K562 (cell line): Measurements from ENCODE around the gene MRPS33. TPM values are rescaled to one million over a fixed set of nuclear protein-coding genes. Genes with fewer than 3 reads are reported as not detected.

ENCODE experiments used
- ATAC-seq: fragments of 200-7000 bp; cut with Tn5 transposase; 3 replicates; pipeline ENCODE4 v1.9.1; 2020; ENCODE audit warnings: moderate library complexity
- BruUV-seq: library from RNA; stranded (reverse); fragments of 400-500 nt; replicated peaks from 2 replicates; lab custom pipeline; 2021; lab: Mats Ljungman, UMichigan
- CTCF ChIA-PET: fragments of 300-600 bp; formaldehyde crosslinking; extraction: SDS; loops from one replicate; lab custom pipeline; 2021; ENCODE audit warnings: low intra/inter-chr PET ratio; lab: Yijun Ruan, JAX
- POLR2A ChIA-PET: fragments of 300-600, 350-650 bp; sonication (Branson Sonifier 250); formaldehyde crosslinking; extraction: SDS; loops from one replicate; lab custom pipeline; 2021; ENCODE audit warnings: antibody characterized with exemption, inconsistent platforms; lab: Yijun Ruan, JAX
- DNase-seq, 4 experiments: peaks; one replicate each; pipeline versions ENCODE4 v3.0.0 to v3.0.0-alpha.2; 2011 to 2018; ENCODE audit warnings: low spot score in 3 of 4, mixed read lengths in 3 of 4; ENCODE audit errors: extremely low read depth in 1 of 4
- FAIRE-seq: peaks from 2 replicates; lab custom pipeline; 2011; peaks lifted over from hg19 to GRCh38; lab: Jason Lieb, UNC
- H2AFZ ChIP-seq: 2 replicates; pipeline ENCODE4 v1.6.0; 2011; ENCODE audit warnings: low read depth, low read length, control low read depth, inconsistent platforms
- H3K27ac ChIP-seq: fragments of 200-600 bp; 3 replicates; pipeline ENCODE4 v1.8.0; 2011; ENCODE audit warnings: low read depth, mild to moderate bottlenecking, control low read depth, inconsistent platforms, low read length, moderate library complexity, mixed read lengths; ENCODE audit errors: extremely low read depth
- H3K27me3 ChIP-seq, 2 experiments: fragments of 300-600 bp in 1 of 2; 2 replicates in 1 of 2; 3 replicates in 1 of 2; pipeline versions ENCODE4 v1.6.0 to v1.8.0; 2011; ENCODE audit warnings: inconsistent platforms in 2 of 2, low read length in 2 of 2, mild to moderate bottlenecking in 1 of 2, mixed read lengths in 1 of 2, moderate library complexity in 1 of 2; ENCODE audit not compliant: control insufficient read depth in 2 of 2, insufficient read depth in 2 of 2
- H3K36me3 ChIP-seq: fragments of 300-600 bp; 3 replicates; pipeline ENCODE4 v1.8.0; 2011; ENCODE audit warnings: mild to moderate bottlenecking, low read length, inconsistent platforms; ENCODE audit not compliant: control insufficient read depth, insufficient read depth
- H3K4me1 ChIP-seq, 2 experiments: fragments of 200-600 bp in 1 of 2; replicated peaks in 1 of 2; 2 replicates in 1 of 2; 3 replicates in 1 of 2; pipeline versions ENCODE4 v1.5.1 to v1.8.0; 2011; ENCODE audit warnings: inconsistent platforms in 2 of 2, low read length in 2 of 2, mild to moderate bottlenecking in 1 of 2, mixed read lengths in 1 of 2, moderate library complexity in 1 of 2; ENCODE audit not compliant: control insufficient read depth in 2 of 2, insufficient read depth in 2 of 2
- H3K4me2 ChIP-seq: 2 replicates; pipeline ENCODE4 v1.6.1; 2011; ENCODE audit warnings: low read length, control low read depth, inconsistent platforms, mixed read lengths; ENCODE audit not compliant: insufficient read depth
- H3K4me3 ChIP-seq: fragments of 200-600 bp; sonication (generic), shearing (Covaris generic); 2 replicates; pipeline ENCODE4 v1.5.1; 2016; ENCODE audit warnings: control low read depth, inconsistent platforms
- H3K79me2 ChIP-seq: fragments of 200-600 bp; 3 replicates; pipeline ENCODE4 v1.8.0; 2011; ENCODE audit warnings: low read length, inconsistent platforms; ENCODE audit not compliant: control insufficient read depth, insufficient read depth
- H3K9ac ChIP-seq, 2 experiments: 2 replicates each; pipeline versions ENCODE4 v1.6.0 to v1.6.1; 2011; ENCODE audit warnings: low read depth in 2 of 2, low read length in 2 of 2, control low read depth in 1 of 2, inconsistent platforms in 1 of 2, mild to moderate bottlenecking in 1 of 2, mixed read lengths in 1 of 2; ENCODE audit not compliant: insufficient read depth in 1 of 2
- H3K9me1 ChIP-seq: one replicate; pipeline ENCODE4 v1.6.0; 2011; ENCODE audit warnings: inconsistent platforms, mild to moderate bottlenecking, low read length, moderate library complexity; ENCODE audit not compliant: control insufficient read depth, insufficient read depth
- H3K9me3 ChIP-seq: replicated peaks from 2 replicates; pipeline ENCODE4 v1.5.1; 2011; ENCODE audit warnings: low read depth, low read length, inconsistent platforms; ENCODE audit not compliant: control insufficient read depth, insufficient read depth
- H4K20me1 ChIP-seq: replicated peaks from 2 replicates; pipeline ENCODE4 v1.6.1; 2011; ENCODE audit warnings: low read length, inconsistent platforms, mixed read lengths; ENCODE audit not compliant: control insufficient read depth, insufficient read depth
- ARID1B ChIP-seq: fragments of 450-650 bp; IDR thresholded peaks from 2 replicates; pipeline ENCODE4 v1.6.1; 2016; ENCODE audit warnings: antibody characterized with exemption, mild to moderate bottlenecking, inconsistent platforms
- ATF7 ChIP-seq: fragments of 450-650 bp; IDR thresholded peaks from 2 replicates; pipeline ENCODE4 v1.7.1; 2014; ENCODE audit warnings: mild to moderate bottlenecking, moderate library complexity
- BRF1 ChIP-seq: IDR thresholded peaks from 3 replicates; pipeline ENCODE4 v1.6.1; 2011; ENCODE audit warnings: borderline replicate concordance, mild to moderate bottlenecking; ENCODE audit not compliant: insufficient read length; ENCODE audit errors: extremely low read depth
- CEBPG ChIP-seq, 3 experiments: fragments of 200-800 bp in 1 of 3; sonication (Bioruptor generic) in 1 of 3; sonication (generic) in 1 of 3; formaldehyde crosslinking in 1 of 3; IDR thresholded peaks in 2 of 3; conservative IDR thresholded peaks in 1 of 3; 2 replicates each; pipeline versions ENCODE4 v1.6.1 to v1.8.0; 2016 to 2022; ENCODE audit warnings: missing compliant biosample characterization in 2 of 3, missing genetic modification characterization in 2 of 3, mild to moderate bottlenecking in 1 of 3, missing genetic modification reagents in 1 of 3
- HLTF ChIP-seq: fragments of 450-650 bp; IDR thresholded peaks from 2 replicates; pipeline ENCODE4 v1.6.1; 2016
- TAL1 ChIP-seq: fragments of 450-650 bp; IDR thresholded peaks from 2 replicates; pipeline ENCODE4 v1.6.1; 2016; ENCODE audit warnings: mild to moderate bottlenecking
- TEAD4 ChIP-seq, 2 experiments: sonication (generic) in 1 of 2; formaldehyde crosslinking in 1 of 2; IDR thresholded peaks; 2 replicates each; pipeline versions ENCODE4 v1.6.1 to v1.8.0; 2012 to 2022; ENCODE audit warnings: borderline replicate concordance in 1 of 2, inconsistent platforms in 1 of 2, low read length in 1 of 2, mild to moderate bottlenecking in 1 of 2, missing genetic modification reagents in 1 of 2
- XRCC3 ChIP-seq: fragments of 450-650 bp; IDR thresholded peaks from 2 replicates; pipeline ENCODE4 v1.6.1; 2017; ENCODE audit warnings: mild to moderate bottlenecking, moderate library complexity
- ZBTB7A ChIP-seq: IDR thresholded peaks from 2 replicates; pipeline ENCODE4 v1.6.1; 2011; ENCODE audit warnings: low read depth, mild to moderate bottlenecking, low read length, moderate library complexity, borderline replicate concordance; ENCODE audit not compliant: control insufficient read depth
- ZNF408 ChIP-seq: fragments of 250-450 bp; sonication (Bioruptor Pico); IDR thresholded peaks from 2 replicates; pipeline ENCODE4 v1.4.0; 2020; ENCODE audit warnings: low read depth, mild to moderate bottlenecking, moderate library complexity
- WGBS: fragments of 100-300 bp; shearing (Covaris generic); methylation state at CpG from one replicate; pipeline ENCODE4 v1.1.6; 2016; ENCODE audit warnings: low coverage, mixed read lengths; ENCODE audit not compliant: insufficient coverage; ENCODE audit errors: missing lambda C conversion rate; 5-methylcytosine and 5-hydroxymethylcytosine counted together
- in situ Hi-C: fragments of 300-500 bp; cut with MboI; formaldehyde crosslinking; loops from 4 replicates; pipeline ENCODE4 v1.15.0; 2018; ENCODE audit warnings: inconsistent platforms, mixed read lengths
- intact Hi-C: fragments of 100-400 bp; cut with micrococcal nuclease; formaldehyde crosslinking; loops from 2 replicates; pipeline ENCODE4 v1.14.2; 2022
- polyA plus RNA-seq, 8 experiments: library from polyadenylated mRNA; depleted of rRNA in 4 of 8; stranded (reverse) in 5 of 8; unstranded in 3 of 8; fragments of >200 nt; fragmentation: Nextera tagmentation in 2 of 8; fragmentation: Illumina TruSeq in 1 of 8; extraction: Ambion mirVana in 2 of 8; extraction: Trizol in 1 of 8; gene quantifications; 2 replicates each; pipeline versions ENCODE4 v1.2.1 to v1.2.3, GENCODE V29; 2011 to 2014; ENCODE audit warnings: inconsistent platforms in 1 of 8, missing spikeins in 1 of 8
- total RNA-seq, 7 experiments: library from RNA; depleted of rRNA in 6 of 7; stranded (reverse); fragments of >200 nt in 6 of 7; fragmentation: Illumina TruSeq in 2 of 7; extraction: Trizol in 2 of 7; gene quantifications; 2 replicates each; pipeline versions ENCODE4 v1.2.1 to v1.2.3, GENCODE V29; 2011 to 2021; ENCODE audit warnings: low replicate concordance in 1 of 7
- TF ChIP-seq, protein P1 (sequence below): fragments of 250-450 bp; sonication (Bioruptor Pico); IDR thresholded peaks from 2 replicates; pipeline ENCODE4 v1.4.0; 2020; ENCODE audit warnings: borderline replicate concordance
- TF ChIP-seq, protein P2 (sequence below): fragments of 250-450 bp; sonication (Bioruptor Pico); IDR thresholded peaks from 2 replicates; pipeline ENCODE4 v1.4.0; 2020; ENCODE audit warnings: mild to moderate bottlenecking, moderate library complexity, borderline replicate concordance
- TF ChIP-seq, protein P3 (sequence below): IDR thresholded peaks from 2 replicates; pipeline ENCODE4 v1.6.1; 2014; ENCODE audit warnings: antibody characterized with exemption
- TF ChIP-seq, protein P4 (sequence below): sonication (generic); formaldehyde crosslinking; IDR thresholded peaks from 2 replicates; pipeline ENCODE4 v1.8.0; 2022; ENCODE audit warnings: mild to moderate bottlenecking, missing genetic modification reagents

The MRPS33 gene
- total and polyA plus RNA-seq, 9 of the 15 experiments (the other 6 are each of a cell fraction or from before 2014, with no cell fraction given), result 81.1 to 442 (median 149) TPM

DNA sequence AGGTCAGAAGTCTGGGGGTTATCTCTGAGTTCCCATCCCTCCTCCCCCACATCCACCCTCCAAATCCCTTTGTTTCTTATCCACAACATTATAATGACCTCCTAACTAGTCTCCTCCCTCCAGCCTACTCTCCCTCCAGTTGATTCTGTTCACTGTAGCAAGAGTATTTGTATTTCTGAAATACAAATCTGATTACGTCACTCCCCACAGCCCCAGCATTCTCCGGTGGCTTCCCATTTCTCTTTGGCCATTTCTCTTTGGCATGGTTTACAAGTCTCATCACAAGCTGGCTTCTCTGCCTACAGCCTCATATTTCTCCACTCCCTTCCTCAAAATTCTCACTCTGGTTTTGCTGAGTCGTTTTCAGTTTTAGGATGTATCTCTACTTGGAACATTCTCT lies 24.6 kb upstream of the MRPS33 start:
- intact Hi-C loops (no loop called here), in situ Hi-C loops (no loop called here)
- H3K27ac ChIP-seq, result no peak overlapping the region
- no peak overlapping the region for H3K9ac ChIP-seq
- BruUV-seq, result no TSS peak
- no peaks in the 10 kb centered on the region for H3K4me1 ChIP-seq
- H3K27me3 ChIP-seq, result peaks cover 0 to 3% of the 10 kb centered on the region in 2 experiments; a peak in 2 of 5 replicates
- no peaks in the 10 kb centered on the region for H3K36me3 ChIP-seq
- no peaks in the 10 kb centered on the region for H3K9me3 ChIP-seq
- 5% methylated on average over 3 of the region's 3 CpGs for WGBS
- no peak overlapping the region for H2AFZ ChIP-seq
- CTCF ChIA-PET, result no interaction called here
- no peaks in the 10 kb centered on the region for H3K9me1 ChIP-seq
- H3K4me2 ChIP-seq, result no peak overlapping the region
- POLR2A ChIA-PET, result interaction anchor here (0.8 to 0.9 kb wide), 2 partner anchors 13 to 334 kb away, joined by 3 to 4 read pairs; no protein-coding TSS in a partner anchor
- no peaks in the 10 kb centered on the region for H3K79me2 ChIP-seq
- peak; percentile 47; the same call in 2 of the 3 replicates for ATAC-seq
- DNase-seq, result peak in 1 of 4 experiments; percentile 16
- no peak for FAIRE-seq
- no peaks in the 10 kb centered on the region for H4K20me1 ChIP-seq
- H3K4me3 ChIP-seq, result no peak overlapping the region
- TF ChIP-seq ARID1B, result 0 out of 2 replicates have a peak, but pooled peaks have one; percentile 11
- TF ChIP-seq HLTF, result no peak
- no peak for TF ChIP-seq BRF1
- TF ChIP-seq XRCC3, result no peak
- TF ChIP-seq ATF7, result peak; percentile 83; the same call in 1 of the 2 replicates
- no peak for TF ChIP-seq ZNF408
- no peak for TF ChIP-seq TEAD4 (IDR thresholded peaks at IDR 0.05; ENCODE audit: low read length)
- TF ChIP-seq TEAD4 (CRISPR knock-in tag; IDR thresholded peaks at IDR 0.05; ENCODE audit: borderline replicate concordance), result no peak
- TF ChIP-seq, protein P1, sequence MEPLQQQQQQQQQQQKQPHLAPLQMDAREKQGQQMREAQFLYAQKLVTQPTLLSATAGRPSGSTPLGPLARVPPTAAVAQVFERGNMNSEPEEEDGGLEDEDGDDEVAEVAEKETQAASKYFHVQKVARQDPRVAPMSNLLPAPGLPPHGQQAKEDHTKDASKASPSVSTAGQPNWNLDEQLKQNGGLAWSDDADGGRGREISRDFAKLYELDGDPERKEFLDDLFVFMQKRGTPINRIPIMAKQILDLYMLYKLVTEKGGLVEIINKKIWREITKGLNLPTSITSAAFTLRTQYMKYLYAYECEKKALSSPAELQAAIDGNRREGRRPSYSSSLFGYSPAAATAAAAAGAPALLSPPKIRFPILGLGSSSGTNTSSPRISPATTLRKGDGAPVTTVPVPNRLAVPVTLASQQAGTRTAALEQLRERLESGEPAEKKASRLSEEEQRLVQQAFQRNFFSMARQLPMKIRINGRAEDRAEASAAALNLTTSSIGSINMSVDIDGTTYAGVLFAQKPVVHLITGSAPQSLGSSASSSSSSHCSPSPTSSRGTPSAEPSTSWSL (CRISPR knock-in tag), result no peak
- TF ChIP-seq CEBPG (CRISPR knock-in tag; IDR thresholded peaks at IDR 0.05), result no peak
- TF ChIP-seq CEBPG (tag; conservative IDR thresholded peaks at IDR 0.05 in 1 of 2, IDR thresholded peaks at IDR 0.05 in 1 of 2), result peak in 1 of 2 experiments; percentile 71; a peak in 2 of 4 replicates
- no peak for TF ChIP-seq ZBTB7A
- 0 out of 2 replicates have a peak, but pooled peaks have one; percentile 24 for TF ChIP-seq TAL1
- TF ChIP-seq, protein P2, sequence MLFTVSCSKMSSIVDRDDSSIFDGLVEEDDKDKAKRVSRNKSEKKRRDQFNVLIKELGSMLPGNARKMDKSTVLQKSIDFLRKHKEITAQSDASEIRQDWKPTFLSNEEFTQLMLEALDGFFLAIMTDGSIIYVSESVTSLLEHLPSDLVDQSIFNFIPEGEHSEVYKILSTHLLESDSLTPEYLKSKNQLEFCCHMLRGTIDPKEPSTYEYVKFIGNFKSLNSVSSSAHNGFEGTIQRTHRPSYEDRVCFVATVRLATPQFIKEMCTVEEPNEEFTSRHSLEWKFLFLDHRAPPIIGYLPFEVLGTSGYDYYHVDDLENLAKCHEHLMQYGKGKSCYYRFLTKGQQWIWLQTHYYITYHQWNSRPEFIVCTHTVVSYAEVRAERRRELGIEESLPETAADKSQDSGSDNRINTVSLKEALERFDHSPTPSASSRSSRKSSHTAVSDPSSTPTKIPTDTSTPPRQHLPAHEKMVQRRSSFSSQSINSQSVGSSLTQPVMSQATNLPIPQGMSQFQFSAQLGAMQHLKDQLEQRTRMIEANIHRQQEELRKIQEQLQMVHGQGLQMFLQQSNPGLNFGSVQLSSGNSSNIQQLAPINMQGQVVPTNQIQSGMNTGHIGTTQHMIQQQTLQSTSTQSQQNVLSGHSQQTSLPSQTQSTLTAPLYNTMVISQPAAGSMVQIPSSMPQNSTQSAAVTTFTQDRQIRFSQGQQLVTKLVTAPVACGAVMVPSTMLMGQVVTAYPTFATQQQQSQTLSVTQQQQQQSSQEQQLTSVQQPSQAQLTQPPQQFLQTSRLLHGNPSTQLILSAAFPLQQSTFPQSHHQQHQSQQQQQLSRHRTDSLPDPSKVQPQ (CRISPR knock-in tag), result no peak
- TF ChIP-seq, protein P3, sequence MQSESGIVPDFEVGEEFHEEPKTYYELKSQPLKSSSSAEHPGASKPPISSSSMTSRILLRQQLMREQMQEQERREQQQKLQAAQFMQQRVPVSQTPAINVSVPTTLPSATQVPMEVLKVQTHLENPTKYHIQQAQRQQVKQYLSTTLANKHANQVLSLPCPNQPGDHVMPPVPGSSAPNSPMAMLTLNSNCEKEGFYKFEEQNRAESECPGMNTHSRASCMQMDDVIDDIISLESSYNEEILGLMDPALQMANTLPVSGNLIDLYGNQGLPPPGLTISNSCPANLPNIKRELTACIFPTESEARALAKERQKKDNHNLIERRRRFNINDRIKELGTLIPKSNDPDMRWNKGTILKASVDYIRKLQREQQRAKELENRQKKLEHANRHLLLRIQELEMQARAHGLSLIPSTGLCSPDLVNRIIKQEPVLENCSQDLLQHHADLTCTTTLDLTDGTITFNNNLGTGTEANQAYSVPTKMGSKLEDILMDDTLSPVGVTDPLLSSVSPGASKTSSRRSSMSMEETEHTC, result no peak
- TF ChIP-seq, protein P4, sequence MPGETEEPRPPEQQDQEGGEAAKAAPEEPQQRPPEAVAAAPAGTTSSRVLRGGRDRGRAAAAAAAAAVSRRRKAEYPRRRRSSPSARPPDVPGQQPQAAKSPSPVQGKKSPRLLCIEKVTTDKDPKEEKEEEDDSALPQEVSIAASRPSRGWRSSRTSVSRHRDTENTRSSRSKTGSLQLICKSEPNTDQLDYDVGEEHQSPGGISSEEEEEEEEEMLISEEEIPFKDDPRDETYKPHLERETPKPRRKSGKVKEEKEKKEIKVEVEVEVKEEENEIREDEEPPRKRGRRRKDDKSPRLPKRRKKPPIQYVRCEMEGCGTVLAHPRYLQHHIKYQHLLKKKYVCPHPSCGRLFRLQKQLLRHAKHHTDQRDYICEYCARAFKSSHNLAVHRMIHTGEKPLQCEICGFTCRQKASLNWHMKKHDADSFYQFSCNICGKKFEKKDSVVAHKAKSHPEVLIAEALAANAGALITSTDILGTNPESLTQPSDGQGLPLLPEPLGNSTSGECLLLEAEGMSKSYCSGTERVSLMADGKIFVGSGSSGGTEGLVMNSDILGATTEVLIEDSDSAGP (CRISPR knock-in tag), result no peak
